Fibroblast of lung (primary cell): Measurements from ENCODE around the gene CHST9. TPM values are rescaled to one million over a fixed set of nuclear protein-coding genes. Genes with fewer than 3 reads are reported as not detected.
"Not testable (repeated sequence)": the region's sequence is repeated elsewhere in the genome, so short reads cannot be mapped to it uniquely, and the experiment has no call there.

Source experiments
- DNase-seq, 2 donors: peaks; one replicate each; pipeline versions ENCODE4 v3.0.0 to v3.0.0-alpha.2; 2010; ENCODE audit warnings: low read depth in 2 of 2
- H2AFZ ChIP-seq: 2 replicates; pipeline ENCODE4 v1.5.1; 2012; ENCODE audit warnings: low read length, control low read depth, inconsistent platforms
- H3K27ac ChIP-seq: 2 replicates; pipeline ENCODE4 v1.5.1; 2011; ENCODE audit warnings: low read length, control low read depth; ENCODE audit not compliant: insufficient read depth
- H3K27me3 ChIP-seq: 2 replicates; pipeline ENCODE4 v1.5.1; 2011; ENCODE audit warnings: mild to moderate bottlenecking, low read length; ENCODE audit not compliant: control insufficient read depth, insufficient read depth
- H3K36me3 ChIP-seq: 2 replicates; pipeline ENCODE4 v1.5.1; 2011; ENCODE audit warnings: low read length; ENCODE audit not compliant: control insufficient read depth, insufficient read depth
- H3K4me1 ChIP-seq: 2 replicates; pipeline ENCODE4 v1.5.1; 2011; ENCODE audit warnings: low read length; ENCODE audit not compliant: control insufficient read depth, insufficient read depth; ENCODE audit errors: extremely low read depth
- H3K4me2 ChIP-seq: 2 replicates; pipeline ENCODE4 v1.5.1; 2011; ENCODE audit warnings: low read length, control low read depth; ENCODE audit not compliant: insufficient read depth; ENCODE audit errors: extremely low read depth
- H3K4me3 ChIP-seq, 4 experiments: fragments of 200-600 bp in 1 of 4; sonication (generic) in 1 of 4; replicated peaks in 1 of 4; 2 replicates each; pipeline ENCODE4 v1.5.1; 2011 to 2016; ENCODE audit warnings: low read length in 4 of 4, low read depth in 3 of 4, mild to moderate bottlenecking in 3 of 4, control low read depth in 2 of 4, inconsistent platforms in 1 of 4, mixed read lengths in 1 of 4; ENCODE audit not compliant: insufficient read depth in 1 of 4; ENCODE audit errors: control extremely low read depth in 1 of 4
- H3K79me2 ChIP-seq: 2 replicates; pipeline ENCODE4 v1.5.1; 2012; ENCODE audit warnings: mild to moderate bottlenecking, low read length, inconsistent platforms; ENCODE audit not compliant: control insufficient read depth, insufficient read depth
- H3K9ac ChIP-seq: 2 replicates; pipeline ENCODE4 v1.5.1; 2011; ENCODE audit warnings: mild to moderate bottlenecking, low read length, control low read depth; ENCODE audit not compliant: insufficient read depth
- H3K9me3 ChIP-seq: 2 replicates; pipeline ENCODE4 v1.5.1; 2012; ENCODE audit warnings: low read depth, low read length; ENCODE audit not compliant: control insufficient read depth, insufficient read depth
- H4K20me1 ChIP-seq: 2 replicates; pipeline ENCODE4 v1.5.1; 2011; ENCODE audit warnings: low read length; ENCODE audit not compliant: control insufficient read depth, insufficient read depth; ENCODE audit errors: extremely low read depth
- CTCF ChIP-seq, 2 donors: IDR thresholded peaks in 1 of 2; conservative IDR thresholded peaks in 1 of 2; 1 replicate in 1 of 2; 2 replicates in 1 of 2; pipeline ENCODE4 v1.5.1; 2011 to 2012; ENCODE audit warnings: low read length in 2 of 2, control low read depth in 1 of 2, inconsistent platforms in 1 of 2, low read depth in 1 of 2, mild to moderate bottlenecking in 1 of 2
- EZH2 ChIP-seq: IDR thresholded peaks from 2 replicates; pipeline ENCODE4 v1.5.1; 2012; ENCODE audit warnings: low read length, control low read depth, mild to moderate bottlenecking; ENCODE audit errors: missing control alignments
- polyA minus RNA-seq: library from RNA; depleted of rRNA, polyadenylated mRNA; stranded (reverse); fragments of >200 nt; gene quantifications from 2 replicates; pipeline ENCODE4 v1.2.3, GENCODE V29; 2011; ENCODE audit warnings: low replicate concordance
- polyA plus RNA-seq, 2 donors: library from polyadenylated mRNA; depleted of rRNA in 1 of 2; stranded (reverse) in 1 of 2; unstranded in 1 of 2; fragments of >200 nt; gene quantifications; 2 replicates each; pipeline ENCODE4 v1.2.1, GENCODE V29; 2011 to 2012; ENCODE audit warnings: missing spikeins in 1 of 2
- total RNA-seq: library from RNA; depleted of rRNA; stranded (reverse); fragments of >200 nt; gene quantifications from 2 replicates; pipeline ENCODE4 v1.2.1, GENCODE V29; 2014

CHST9 gene
- total RNA-seq = not detected in 2 replicates
- polyA plus RNA-seq = not detected in 2 replicates
- polyA plus RNA-seq (2012) = not detected in 2 replicates
- not detected in 2 replicates for polyA minus RNA-seq

- no peaks in the 10 kb centered on the region for H3K9me3 ChIP-seq
- H3K4me2 ChIP-seq = no peak within 1 kb of the TSS
- no peak within 1 kb of the TSS for H2AFZ ChIP-seq
Observed at GRCh38 chr18:27185025-27185763, at the start of gene CHST9. Gene CHST9 (minus strand): TSS chr18:27185308. CDS start chr18:27142809, 42,499 bp downstream.

GRCh38 chr18:27232355-27232754 lies 47.2 kb upstream of the CHST9 start:
- H3K27ac ChIP-seq, DNase-seq, H3K9me3 ChIP-seq, H2AFZ ChIP-seq, H3K79me2 ChIP-seq, H3K4me2 ChIP-seq, H3K4me3 ChIP-seq, H3K36me3 ChIP-seq, H4K20me1 ChIP-seq, H3K9ac ChIP-seq, H3K4me1 ChIP-seq, H3K27me3 ChIP-seq: not testable (repeated sequence)

More at GRCh38 chr18:27185025-27185763, at the start of gene CHST9:
- Histone ChIP-seq H3K9ac (no peak within 1 kb of the TSS), H3K36me3 (no peaks in the 10 kb centered on the region), H3K27ac (no peak within 1 kb of the TSS), H3K4me1 (no peaks in the 10 kb centered on the region), H3K4me3 (no peak within 1 kb of the TSS), H4K20me1 (no peaks in the 10 kb centered on the region), H3K27me3 (no peaks in the 10 kb centered on the region), H3K79me2 (no peaks in the 10 kb centered on the region)
- DNase-seq = no peak
- TF ChIP-seq EZH2 (no peak), CTCF (conservative IDR thresholded peaks at IDR 0.05 in 1 of 2, IDR thresholded peaks at IDR 0.05 in 1 of 2; ENCODE audit: low read depth in 1 of 2, low read length in 2 of 2) (no peak)

GRCh38 chr18:27231671-27232070 lies 46.6 kb upstream of the CHST9 start:
- not testable (repeated sequence) for H3K4me3 ChIP-seq, H2AFZ ChIP-seq, H3K27me3 ChIP-seq, H3K4me1 ChIP-seq, H3K9ac ChIP-seq, H3K27ac ChIP-seq, DNase-seq, H3K9me3 ChIP-seq, H3K4me2 ChIP-seq, H3K79me2 ChIP-seq, H4K20me1 ChIP-seq, H3K36me3 ChIP-seq

GRCh38 chr18:27231221-27231620 lies 46.1 kb upstream of the CHST9 start:
- not testable (repeated sequence) for H3K27ac ChIP-seq, H3K27me3 ChIP-seq, H3K9ac ChIP-seq, H3K4me2 ChIP-seq, H3K4me3 ChIP-seq, H3K4me1 ChIP-seq, H3K36me3 ChIP-seq, H4K20me1 ChIP-seq, H3K79me2 ChIP-seq, DNase-seq, H2AFZ ChIP-seq, H3K9me3 ChIP-seq
